ENCODE results near the gene NHSL2.

GRCh38 chrX:72169008-72169728 is 258.5 kb downstream of the NHSL2 start:
- TF ChIP-seq CTCF (IDR thresholded peaks at IDR 0.05): no peak
- TF ChIP-seq POLR2A (IDR thresholded peaks at IDR 0.05): no peak
- no peak for TF ChIP-seq EP300 (IDR thresholded peaks at IDR 0.05; ENCODE audit: low read depth)
